ENCODE measurements around the gene ACBD4.

- TF ChIP-seq EZH2 (IDR thresholded peaks at IDR 0.05; ENCODE audit: insufficient read depth, poor library complexity, severe bottlenecking) (no peak), EZH2phosphoT487 (IDR thresholded peaks at IDR 0.05; ENCODE audit: insufficient read depth, low read depth) (no peak)
These were observed 7.2 kb upstream of the ACBD4 start for GRCh38 chr17:45128331-45128730.

Measured in GM23248 (cell line).